ENCODE results near the gene TMEM151B. TPM values are rescaled to one million over a fixed set of nuclear protein-coding genes. Genes with fewer than 3 reads are reported as not detected.

TMEM151B gene
- total and polyA plus RNA-seq, 2 of the 13 experiments (the other 11 are each of a cell fraction or from before 2014, with no cell fraction given) = not detected

GRCh38 chr6:44257025-44257752, 13.1 kb upstream of the TMEM151B start, which contains the start of gene SLC35B2 (continued):
- TF ChIP-seq TCF7 (IDR thresholded peaks at IDR 0.05; ENCODE audit: low read depth) = no peak
- TF ChIP-seq RNF2 (conservative IDR thresholded peaks at IDR 0.05; ENCODE audit: low read depth) = peak; percentile 64
- no peak for TF ChIP-seq REST (IDR thresholded peaks at IDR 0.05; ENCODE audit: borderline replicate concordance in 1 of 2, low read depth in 1 of 2, low read length in 2 of 2)
- peak; percentile 93 for TF ChIP-seq POLR2G (IDR thresholded peaks at IDR 0.05; ENCODE audit: low read depth, low read length)
- TF ChIP-seq ZNF205 (CRISPR knock-in tag; IDR thresholded peaks at IDR 0.05) = no peak
- no peak; the same call in 1 of the 2 replicates for TF ChIP-seq ZNF768 (CRISPR knock-in tag; IDR thresholded peaks at IDR 0.05)
- peak; percentile 86 for TF ChIP-seq ERF (CRISPR knock-in tag; IDR thresholded peaks at IDR 0.05)
- no peak for TF ChIP-seq ZNF253 (CRISPR knock-in tag; IDR thresholded peaks at IDR 0.05; ENCODE audit: borderline replicate concordance)

Measured in HepG2 (cell line).